HUES6 (cell line): ENCODE results near the gene LAMB1.

ENCODE experiments used
- H3K27ac ChIP-seq: 2 replicates; pipeline ENCODE4 v1.7.0; 2013; ENCODE audit warnings: low read depth, mild to moderate bottlenecking, low read length, inconsistent platforms
- H3K27me3 ChIP-seq: 2 replicates; pipeline ENCODE4 v1.6.1; 2013; ENCODE audit warnings: low read length; ENCODE audit not compliant: control insufficient read depth, insufficient read depth
- H3K36me3 ChIP-seq: 2 replicates; pipeline ENCODE4 v1.6.1; 2013; ENCODE audit warnings: low read length; ENCODE audit not compliant: control insufficient read depth, insufficient read depth
- H3K4me1 ChIP-seq: 2 replicates; pipeline ENCODE4 v1.6.1; 2013; ENCODE audit warnings: low read length; ENCODE audit not compliant: control insufficient read depth, insufficient read depth
- H3K4me3 ChIP-seq: 2 replicates; pipeline ENCODE4 v1.5.1; 2013; ENCODE audit warnings: low read depth, low read length
- H3K9ac ChIP-seq: one replicate; pipeline ENCODE4 v1.6.1; 2013; ENCODE audit warnings: mild to moderate bottlenecking, low read length
- H3K9me3 ChIP-seq: 2 replicates; pipeline ENCODE4 v1.6.1; 2013; ENCODE audit warnings: low read depth, low read length; ENCODE audit not compliant: control insufficient read depth, insufficient read depth

LAMB1 gene

GRCh38 chr7:108018668-108019067, 15.7 kb upstream of the LAMB1 start:
- Histone ChIP-seq H3K36me3 (no peaks in the 10 kb centered on the region), H3K4me3 (no peak overlapping the region), H3K4me1 (no peaks in the 10 kb centered on the region; the same call in 1 of the 2 replicates), H3K27me3 (no peaks in the 10 kb centered on the region), H3K9me3 (no peaks in the 10 kb centered on the region), H3K9ac (no peak overlapping the region), H3K27ac (no peak overlapping the region)

GRCh38 chr7:108017776-108018151, 14.8 kb upstream of the LAMB1 start:
- Histone ChIP-seq H3K4me3 (no peak overlapping the region), H3K9ac (no peak overlapping the region), H3K9me3 (no peaks in the 10 kb centered on the region), H3K4me1 (no peaks in the 10 kb centered on the region; the same call in 1 of the 2 replicates), H3K36me3 (no peaks in the 10 kb centered on the region), H3K27ac (no peak overlapping the region), H3K27me3 (no peaks in the 10 kb centered on the region)

- H3K4me1 ChIP-seq = no peaks in the 10 kb centered on the region; the same call in 1 of the 2 replicates
- H3K27ac ChIP-seq = no peak overlapping the region
- no peaks in the 10 kb centered on the region for H3K27me3 ChIP-seq
- H3K9ac ChIP-seq = no peak overlapping the region
- H3K36me3 ChIP-seq = no peaks in the 10 kb centered on the region
- no peak overlapping the region for H3K4me3 ChIP-seq
- H3K9me3 ChIP-seq = no peaks in the 10 kb centered on the region
Observed at GRCh38 chr7:108016841-108017775, 14.1 kb upstream of the LAMB1 start.

- Histone ChIP-seq H3K9ac (no peak overlapping the region), H3K4me3 (no peak overlapping the region), H3K27me3 (no peaks in the 10 kb centered on the region; the same call in 1 of the 2 replicates), H3K27ac (no peak overlapping the region), H3K4me1 (no peaks in the 10 kb centered on the region; the same call in 1 of the 2 replicates), H3K9me3 (no peaks in the 10 kb centered on the region), H3K36me3 (no peaks in the 10 kb centered on the region)
Observed at GRCh38 chr7:108015740-108016139, 12.8 kb upstream of the LAMB1 start.

- H3K4me3 ChIP-seq = no peak overlapping the region
- no peaks in the 10 kb centered on the region; the same call in 1 of the 2 replicates for H3K4me1 ChIP-seq
- no peaks in the 10 kb centered on the region for H3K9me3 ChIP-seq
- H3K9ac ChIP-seq = no peak overlapping the region
- no peaks in the 10 kb centered on the region for H3K36me3 ChIP-seq
- H3K27ac ChIP-seq = no peak overlapping the region
- no peaks in the 10 kb centered on the region; the same call in 1 of the 2 replicates for H3K27me3 ChIP-seq
Observed at GRCh38 chr7:108014747-108015682, 12.1 kb upstream of the LAMB1 start.

GRCh38 chr7:108014215-108014614, 11.3 kb upstream of the LAMB1 start:
- no peak overlapping the region for H3K9ac ChIP-seq

GRCh38 chr7:108012499-108013430, 9.8 kb upstream of the LAMB1 start:
- peaks cover 4% of the 10 kb centered on the region for H3K27me3 ChIP-seq
- H3K27ac ChIP-seq = no peak overlapping the region
- no peaks in the 10 kb centered on the region; the same call in 1 of the 2 replicates for H3K4me1 ChIP-seq
- no peak overlapping the region for H3K9ac ChIP-seq
- no peaks in the 10 kb centered on the region for H3K36me3 ChIP-seq
- H3K9me3 ChIP-seq = no peaks in the 10 kb centered on the region
- H3K4me3 ChIP-seq = no peak overlapping the region

More at GRCh38 chr7:108014215-108014614, 11.3 kb upstream of the LAMB1 start:
- Histone ChIP-seq H3K4me3 (no peak overlapping the region), H3K9me3 (no peaks in the 10 kb centered on the region), H3K27me3 (no peaks in the 10 kb centered on the region; the same call in 1 of the 2 replicates), H3K36me3 (no peaks in the 10 kb centered on the region), H3K4me1 (no peaks in the 10 kb centered on the region; the same call in 1 of the 2 replicates), H3K27ac (no peak overlapping the region)

- H3K36me3 ChIP-seq = no peaks in the 10 kb centered on the region
- H3K9ac ChIP-seq = no peak overlapping the region
- H3K27me3 ChIP-seq = peaks cover 27% of the 10 kb centered on the region
- H3K9me3 ChIP-seq = no peaks in the 10 kb centered on the region
- H3K4me1 ChIP-seq = no peaks in the 10 kb centered on the region
- H3K27ac ChIP-seq = no peak overlapping the region
- no peak overlapping the region for H3K4me3 ChIP-seq
Observed at GRCh38 chr7:108010377-108010776, 7.4 kb upstream of the LAMB1 start.

- Histone ChIP-seq H3K4me3 (no peak overlapping the region), H3K9me3 (no peaks in the 10 kb centered on the region), H3K27me3 (peaks cover 32% of the 10 kb centered on the region), H3K27ac (no peak overlapping the region), H3K36me3 (no peaks in the 10 kb centered on the region), H3K4me1 (peaks cover 3% of the 10 kb centered on the region; the same call in 1 of the 2 replicates), H3K9ac (no peak overlapping the region)
Observed at GRCh38 chr7:108009873-108010272, 6.9 kb upstream of the LAMB1 start.

- Histone ChIP-seq H3K4me3 (no peak overlapping the region), H3K9ac (no peak overlapping the region), H3K27me3 (peaks cover 43% of the 10 kb centered on the region), H3K9me3 (no peaks in the 10 kb centered on the region), H3K4me1 (peaks cover 13% of the 10 kb centered on the region), H3K36me3 (no peaks in the 10 kb centered on the region), H3K27ac (no peak overlapping the region)
Observed at GRCh38 chr7:108008827-108009226, 5.9 kb upstream of the LAMB1 start.
